ENCODE data around the gene APIP. TPM values are rescaled to one million over a fixed set of nuclear protein-coding genes. Genes with fewer than 3 reads are reported as not detected.
A peak's percentile ranks its signal among the peaks of the same experiment; 100 is the strongest.

APIP gene
- polyA plus RNA-seq, 2 of the 4 experiments (the other 2 are of a cell fraction): 42.4 to 55.6 TPM

- FAIRE-seq (no peak), ATAC-seq (no peak), DNase-seq (ENCODE audit: low read depth in 1 of 2, low spot score in 1 of 2) (peak in 1 of 2 experiments; percentile 27)
- 85% methylated on average over 5 of the region's 5 CpGs for WGBS (ENCODE audit: missing lambda C conversion rate)
- no peaks in the 10 kb centered on the region for H3K4me1 ChIP-seq
- ChIA-PET POLR2A (no interaction called here), CTCF (interaction anchor here (0.8 to 5.4 kb wide), 10 partner anchors 8 to 534 kb away, joined by 3 to 30 read pairs (median 6); partner anchors contain the start of gene ELF5)
- H3K4me3 ChIP-seq: no peak overlapping the region
- H3K4me2 ChIP-seq: no peak overlapping the region
- peaks cover 44% of the 10 kb centered on the region for H3K9me3 ChIP-seq
- H3K27ac ChIP-seq: no peak overlapping the region
- TF ChIP-seq FOSB (CRISPR knock-in tag; IDR thresholded peaks at IDR 0.05): no peak
- TF ChIP-seq JUN (IDR thresholded peaks at IDR 0.05): no peak
- no peak for TF ChIP-seq ELK1 (IDR thresholded peaks at IDR 0.05; ENCODE audit: low read depth, low read length)
- no peak for TF ChIP-seq SMC3 (IDR thresholded peaks at IDR 0.05)
- TF ChIP-seq ZC3H11A (IDR thresholded peaks at IDR 0.05): no peak
- TF ChIP-seq EHF (CRISPR knock-in tag; IDR thresholded peaks at IDR 0.05): no peak
- TF ChIP-seq CBX8 (IDR thresholded peaks at IDR 0.05): no peak
- TF ChIP-seq, protein P1, sequence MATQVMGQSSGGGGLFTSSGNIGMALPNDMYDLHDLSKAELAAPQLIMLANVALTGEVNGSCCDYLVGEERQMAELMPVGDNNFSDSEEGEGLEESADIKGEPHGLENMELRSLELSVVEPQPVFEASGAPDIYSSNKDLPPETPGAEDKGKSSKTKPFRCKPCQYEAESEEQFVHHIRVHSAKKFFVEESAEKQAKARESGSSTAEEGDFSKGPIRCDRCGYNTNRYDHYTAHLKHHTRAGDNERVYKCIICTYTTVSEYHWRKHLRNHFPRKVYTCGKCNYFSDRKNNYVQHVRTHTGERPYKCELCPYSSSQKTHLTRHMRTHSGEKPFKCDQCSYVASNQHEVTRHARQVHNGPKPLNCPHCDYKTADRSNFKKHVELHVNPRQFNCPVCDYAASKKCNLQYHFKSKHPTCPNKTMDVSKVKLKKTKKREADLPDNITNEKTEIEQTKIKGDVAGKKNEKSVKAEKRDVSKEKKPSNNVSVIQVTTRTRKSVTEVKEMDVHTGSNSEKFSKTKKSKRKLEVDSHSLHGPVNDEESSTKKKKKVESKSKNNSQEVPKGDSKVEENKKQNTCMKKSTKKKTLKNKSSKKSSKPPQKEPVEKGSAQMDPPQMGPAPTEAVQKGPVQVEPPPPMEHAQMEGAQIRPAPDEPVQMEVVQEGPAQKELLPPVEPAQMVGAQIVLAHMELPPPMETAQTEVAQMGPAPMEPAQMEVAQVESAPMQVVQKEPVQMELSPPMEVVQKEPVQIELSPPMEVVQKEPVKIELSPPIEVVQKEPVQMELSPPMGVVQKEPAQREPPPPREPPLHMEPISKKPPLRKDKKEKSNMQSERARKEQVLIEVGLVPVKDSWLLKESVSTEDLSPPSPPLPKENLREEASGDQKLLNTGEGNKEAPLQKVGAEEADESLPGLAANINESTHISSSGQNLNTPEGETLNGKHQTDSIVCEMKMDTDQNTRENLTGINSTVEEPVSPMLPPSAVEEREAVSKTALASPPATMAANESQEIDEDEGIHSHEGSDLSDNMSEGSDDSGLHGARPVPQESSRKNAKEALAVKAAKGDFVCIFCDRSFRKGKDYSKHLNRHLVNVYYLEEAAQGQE (IDR thresholded peaks at IDR 0.05): no peak
- TF ChIP-seq HOXB5 (CRISPR knock-in tag; IDR thresholded peaks at IDR 0.05): no peak
- no peak for TF ChIP-seq EHMT2 (IDR thresholded peaks at IDR 0.05; ENCODE audit: low read depth)
- TF ChIP-seq FOXS1 (CRISPR knock-in tag; IDR thresholded peaks at IDR 0.05): no peak
Observed at GRCh38 chr11:34899633-34900016, 16.6 kb downstream of the APIP start.

DNA sequence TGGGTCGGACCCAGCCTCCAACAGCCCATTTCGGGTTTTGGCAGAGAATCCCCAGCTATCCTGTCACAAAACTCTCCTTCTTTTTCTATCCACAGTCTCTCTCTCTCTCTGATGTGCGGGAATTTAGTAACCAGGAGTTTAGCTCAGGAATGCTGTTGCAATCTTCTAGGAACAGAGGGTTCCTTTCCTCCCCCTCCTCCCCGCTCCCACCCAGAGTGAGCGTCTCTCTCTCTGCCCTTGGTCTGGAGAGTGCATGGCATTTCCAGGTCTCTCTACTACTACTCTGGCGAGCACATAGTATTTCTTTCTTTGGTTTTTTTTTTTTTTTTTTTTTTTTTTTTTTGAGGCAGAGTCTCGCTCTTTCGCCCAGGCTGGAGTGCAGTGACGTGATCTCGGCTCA lies 17.7 kb downstream of the APIP start:
- no peak for ATAC-seq
- ChIA-PET CTCF (interaction anchor here (0.9 to 5.4 kb wide), 12 partner anchors 6 to 724 kb away, joined by 3 to 30 read pairs (median 6); partner anchors contain the start of gene ELF5), POLR2A (no interaction called here)
- TF ChIP-seq EHF (CRISPR knock-in tag; IDR thresholded peaks at IDR 0.05): no peak
- TF ChIP-seq SREBF2 (IDR thresholded peaks at IDR 0.05): no peak
- TF ChIP-seq, protein P2, sequence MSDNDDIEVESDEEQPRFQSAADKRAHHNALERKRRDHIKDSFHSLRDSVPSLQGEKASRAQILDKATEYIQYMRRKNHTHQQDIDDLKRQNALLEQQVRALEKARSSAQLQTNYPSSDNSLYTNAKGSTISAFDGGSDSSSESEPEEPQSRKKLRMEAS (IDR thresholded peaks at IDR 0.05): no peak
- no peak for TF ChIP-seq BHLHE40 (IDR thresholded peaks at IDR 0.05; ENCODE audit: low read depth, low read length)
- TF ChIP-seq GATA3 (IDR thresholded peaks at IDR 0.05; ENCODE audit: borderline replicate concordance): no peak
- no peak for TF ChIP-seq KDM5A (IDR thresholded peaks at IDR 0.05)
- TF ChIP-seq, protein P3, sequence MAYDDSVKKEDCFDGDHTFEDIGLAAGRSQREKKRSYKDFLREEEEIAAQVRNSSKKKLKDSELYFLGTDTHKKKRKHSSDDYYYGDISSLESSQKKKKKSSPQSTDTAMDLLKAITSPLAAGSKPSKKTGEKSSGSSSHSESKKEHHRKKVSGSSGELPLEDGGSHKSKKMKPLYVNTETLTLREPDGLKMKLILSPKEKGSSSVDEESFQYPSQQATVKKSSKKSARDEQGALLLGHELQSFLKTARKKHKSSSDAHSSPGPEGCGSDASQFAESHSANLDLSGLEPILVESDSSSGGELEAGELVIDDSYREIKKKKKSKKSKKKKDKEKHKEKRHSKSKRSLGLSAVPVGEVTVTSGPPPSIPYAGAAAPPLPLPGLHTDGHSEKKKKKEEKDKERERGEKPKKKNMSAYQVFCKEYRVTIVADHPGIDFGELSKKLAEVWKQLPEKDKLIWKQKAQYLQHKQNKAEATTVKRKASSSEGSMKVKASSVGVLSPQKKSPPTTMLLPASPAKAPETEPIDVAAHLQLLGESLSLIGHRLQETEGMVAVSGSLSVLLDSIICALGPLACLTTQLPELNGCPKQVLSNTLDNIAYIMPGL (CRISPR knock-in tag; IDR thresholded peaks at IDR 0.05; ENCODE audit: borderline replicate concordance): no peak
- TF ChIP-seq HOXB13 (CRISPR knock-in tag; IDR thresholded peaks at IDR 0.05; ENCODE audit: low read depth): no peak
- TF ChIP-seq HOXA7 (CRISPR knock-in tag; IDR thresholded peaks at IDR 0.05): no peak
- TF ChIP-seq HDAC2 (IDR thresholded peaks at IDR 0.05): no peak
- TF ChIP-seq MAFK (IDR thresholded peaks at IDR 0.05; ENCODE audit: partially characterized antibody): no peak
- Histone ChIP-seq H3K4me1 (no peaks in the 10 kb centered on the region), H3K27ac (no peak overlapping the region), H3K9me3 (peaks cover 44% of the 10 kb centered on the region), H3K4me2 (no peak overlapping the region), H3K4me3 (no peak overlapping the region)
- DNase-seq (ENCODE audit: low read depth in 1 of 2, low spot score in 1 of 2): no peak
- no peak for FAIRE-seq
- WGBS (ENCODE audit: missing lambda C conversion rate): 92% methylated on average over 10 of the region's 10 CpGs

Data from A549 (cell line).